ENCODE data around the gene FUT3. TPM values are rescaled to one million over a fixed set of nuclear protein-coding genes. Genes with fewer than 3 reads are reported as not detected.

FUT3 gene
- total and polyA plus RNA-seq, 2 of the 8 experiments (the other 6 are each of a cell fraction or from before 2014, with no cell fraction given) = 0.15 to 0.63 TPM

- H3K79me2 ChIP-seq (ENCODE audit: control insufficient read depth in 1 of 2, insufficient read depth in 2 of 2, low read length in 2 of 2) = no peaks in the 10 kb centered on the region
- no peak overlapping the region for H2BK15ac ChIP-seq (ENCODE audit: low read length)
- POLR2A ChIA-PET (ENCODE audit: partially characterized antibody) = interaction anchor here (1.1 kb wide), 1 partner anchor 11 kb away, joined by 5 read pairs; no protein-coding TSS in a partner anchor
- H3K4me2 ChIP-seq (ENCODE audit: insufficient read depth in 1 of 2, low read depth in 2 of 2, low read length in 2 of 2) = no peak overlapping the region
- FAIRE-seq (no peak), DNase-seq (ENCODE audit: low read depth in 1 of 2, low spot score in 2 of 2) (no peak)
- no peaks in the 10 kb centered on the region for H3K4me1 ChIP-seq (replicated peaks in 1 of 4; ENCODE audit: control insufficient read depth in 3 of 4, insufficient read depth in 4 of 4, low read length in 3 of 4)
- H2BK20ac ChIP-seq (ENCODE audit: low read length) = no peak overlapping the region
- no peaks in the 10 kb centered on the region for H3K23me2 ChIP-seq (ENCODE audit: low read depth, low read length)
- H3K9ac ChIP-seq (replicated peaks in 1 of 4; ENCODE audit: extremely low read depth in 1 of 4, low read depth in 3 of 4, low read length in 3 of 4) = no peak overlapping the region
- H2BK5ac ChIP-seq (ENCODE audit: low read depth, low read length) = no peak overlapping the region
- CTCF ChIA-PET (ENCODE audit: partially characterized antibody) = interaction anchor here (1.4 kb wide), 1 partner anchor 13 kb away, joined by 5 read pairs; no protein-coding TSS in a partner anchor
- H4K91ac ChIP-seq (replicated peaks; ENCODE audit: insufficient read length, low read length) = no peak overlapping the region
- no peak overlapping the region for H2AK5ac ChIP-seq (ENCODE audit: low read depth, low read length)
- H4K8ac ChIP-seq (ENCODE audit: extremely low read depth, insufficient read depth, low read length) = no peak overlapping the region
- H3K9me3 ChIP-seq (ENCODE audit: insufficient read depth in 2 of 2, low read depth in 1 of 2, low read length in 1 of 2) = no peaks in the 10 kb centered on the region
- no peak overlapping the region for H4K5ac ChIP-seq (ENCODE audit: insufficient read length, low read depth, low read length)
- TF ChIP-seq ZNF274 (IDR thresholded peaks at IDR 0.05; ENCODE audit: borderline replicate concordance, extremely low read depth, low read length) (no peak), RXRA (IDR thresholded peaks at IDR 0.05; ENCODE audit: insufficient read depth, low read depth, low read length) (no peak)
- no peak overlapping the region for H3K4me3 ChIP-seq (ENCODE audit: extremely low read depth in 1 of 4, insufficient read depth in 2 of 4, low read depth in 3 of 4, low read length in 4 of 4)
- H3K36me3 ChIP-seq (ENCODE audit: control insufficient read depth in 2 of 4, insufficient read depth in 4 of 4, low read length in 3 of 4) = no peaks in the 10 kb centered on the region
- WGBS, 2 experiments (ENCODE audit: extremely low coverage in 1 of 2, insufficient coverage in 1 of 2, insufficient read length in 1 of 2, insufficient replicate concordance in 2 of 2, low coverage in 1 of 2, low lambda C conversion rate in 2 of 2, missing lambda C conversion rate in 1 of 2) = 90% methylated on average over 2 of the region's 2 CpGs; no CpG with 5 or more reads in 1 of the 2 experiments
- H3K4ac ChIP-seq (replicated peaks; ENCODE audit: insufficient read length, low read depth, low read length) = no peak overlapping the region
- no peaks in the 10 kb centered on the region for H3K79me1 ChIP-seq (ENCODE audit: low read depth, low read length)
- H3K14ac ChIP-seq (ENCODE audit: insufficient read length) = no peak overlapping the region
- H3K56ac ChIP-seq (replicated peaks; ENCODE audit: insufficient read length, low read depth, low read length) = no peak overlapping the region
- H3K27me3 ChIP-seq (replicated peaks in 1 of 4; ENCODE audit: control insufficient read depth in 3 of 4, extremely low read depth in 1 of 4, insufficient read depth in 3 of 4, low read length in 3 of 4) = no peaks in the 10 kb centered on the region
- no peak overlapping the region for H3K18ac ChIP-seq (ENCODE audit: extremely low read depth, low read length)
- peaks cover 0 to 5% of the 10 kb centered on the region in 2 experiments for H4K20me1 ChIP-seq (replicated peaks in 1 of 2; ENCODE audit: control insufficient read depth in 1 of 2, insufficient read depth in 2 of 2, low read length in 2 of 2)
- H3K23ac ChIP-seq (ENCODE audit: insufficient read length) = no peak overlapping the region
- 0 out of 2 replicates have a peak overlapping the region, but pooled peaks have one; percentile 1 for H2BK12ac ChIP-seq (ENCODE audit: low read depth, low read length)
- no peak overlapping the region for H3K27ac ChIP-seq (ENCODE audit: low read depth, low read length)
- H2BK120ac ChIP-seq (replicated peaks; ENCODE audit: low read depth, low read length) = no peak overlapping the region
- H2AFZ ChIP-seq (ENCODE audit: low read length) = no peak overlapping the region
Measured at GRCh38 chr19:5817218-5817617, 34.0 kb downstream of the FUT3 start.

All from H1 (cell line).